Progenitor cell of endocrine pancreas (in vitro differentiated cells): ENCODE data around the gene MYOCD. TPM values are rescaled to one million over a fixed set of nuclear protein-coding genes. Genes with fewer than 3 reads are reported as not detected.

Experiments used
- DNase-seq: peaks from one replicate; pipeline ENCODE4 v3.0.0; 2021; ENCODE audit warnings: low spot score; ENCODE audit not compliant: unreplicated experiment
- H3K27ac Mint-ChIP-seq: 2 replicates; pipeline ENCODE4 v1.8.0; 2021; ENCODE audit warnings: mild to moderate bottlenecking, moderate library complexity, mixed read lengths
- H3K27me3 Mint-ChIP-seq: 2 replicates; pipeline ENCODE4 v1.8.0; 2021; ENCODE audit warnings: mixed read lengths
- H3K36me3 Mint-ChIP-seq: 2 replicates; pipeline ENCODE4 v1.8.0; 2022; ENCODE audit warnings: mixed read lengths; ENCODE audit not compliant: insufficient read depth
- H3K4me1 Mint-ChIP-seq: 2 replicates; pipeline ENCODE4 v1.8.0; 2021; ENCODE audit warnings: low read depth, mixed read lengths
- H3K4me3 Mint-ChIP-seq: 2 replicates; pipeline ENCODE4 v1.8.0; 2021; ENCODE audit warnings: low read depth, mild to moderate bottlenecking, moderate library complexity, mixed read lengths
- H3K9me3 Mint-ChIP-seq: 2 replicates; pipeline ENCODE4 v1.8.0; 2021; ENCODE audit warnings: low read depth, mixed read lengths
- total RNA-seq: library from RNA; stranded (reverse); gene quantifications from 2 replicates; pipeline ENCODE4 v1.2.1, GENCODE V29; 2021
- TF ChIP-seq, protein P1 (sequence below): fragments of 200-600 bp; sonication (generic); IDR thresholded peaks from one replicate; pipeline ENCODE4 v1.5.0; 2021; ENCODE audit warnings: antibody characterized with exemption, mild to moderate bottlenecking; ENCODE audit not compliant: unreplicated experiment

The MYOCD gene
- total RNA-seq, 1 donor from 2014 or later: 19.2 TPM

DNA sequence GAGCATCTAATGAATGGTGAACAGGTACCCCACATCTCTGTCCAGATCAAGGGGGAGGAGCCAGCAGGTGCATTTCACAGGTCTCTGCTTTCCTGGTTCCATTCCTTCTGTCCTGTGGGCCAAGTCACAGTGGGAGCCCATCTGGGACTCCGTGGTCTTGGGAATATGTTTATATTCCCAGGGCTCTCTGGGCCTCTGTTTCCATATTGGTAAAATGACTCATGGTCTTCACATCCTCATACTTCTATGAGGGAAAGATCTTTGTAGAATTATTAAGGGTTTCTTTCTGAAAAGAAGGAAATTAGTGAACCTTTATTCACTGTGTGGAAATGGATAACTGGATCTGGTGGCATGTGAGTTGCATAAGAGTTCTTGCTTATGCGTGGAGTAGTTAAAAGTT lies 6.2 kb downstream of the MYOCD start:
- Mint-ChIP-seq H3K36me3 (no peaks in the 10 kb centered on the region), H3K27me3 (peaks cover 4% of the 10 kb centered on the region), H3K4me1 (peaks cover 16% of the 10 kb centered on the region), H3K4me3 (no peak overlapping the region), H3K27ac (no peak overlapping the region), H3K9me3 (no peaks in the 10 kb centered on the region)
- TF ChIP-seq, protein P1, sequence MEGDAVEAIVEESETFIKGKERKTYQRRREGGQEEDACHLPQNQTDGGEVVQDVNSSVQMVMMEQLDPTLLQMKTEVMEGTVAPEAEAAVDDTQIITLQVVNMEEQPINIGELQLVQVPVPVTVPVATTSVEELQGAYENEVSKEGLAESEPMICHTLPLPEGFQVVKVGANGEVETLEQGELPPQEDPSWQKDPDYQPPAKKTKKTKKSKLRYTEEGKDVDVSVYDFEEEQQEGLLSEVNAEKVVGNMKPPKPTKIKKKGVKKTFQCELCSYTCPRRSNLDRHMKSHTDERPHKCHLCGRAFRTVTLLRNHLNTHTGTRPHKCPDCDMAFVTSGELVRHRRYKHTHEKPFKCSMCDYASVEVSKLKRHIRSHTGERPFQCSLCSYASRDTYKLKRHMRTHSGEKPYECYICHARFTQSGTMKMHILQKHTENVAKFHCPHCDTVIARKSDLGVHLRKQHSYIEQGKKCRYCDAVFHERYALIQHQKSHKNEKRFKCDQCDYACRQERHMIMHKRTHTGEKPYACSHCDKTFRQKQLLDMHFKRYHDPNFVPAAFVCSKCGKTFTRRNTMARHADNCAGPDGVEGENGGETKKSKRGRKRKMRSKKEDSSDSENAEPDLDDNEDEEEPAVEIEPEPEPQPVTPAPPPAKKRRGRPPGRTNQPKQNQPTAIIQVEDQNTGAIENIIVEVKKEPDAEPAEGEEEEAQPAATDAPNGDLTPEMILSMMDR: no peak
- DNase-seq: no peak

DNA sequence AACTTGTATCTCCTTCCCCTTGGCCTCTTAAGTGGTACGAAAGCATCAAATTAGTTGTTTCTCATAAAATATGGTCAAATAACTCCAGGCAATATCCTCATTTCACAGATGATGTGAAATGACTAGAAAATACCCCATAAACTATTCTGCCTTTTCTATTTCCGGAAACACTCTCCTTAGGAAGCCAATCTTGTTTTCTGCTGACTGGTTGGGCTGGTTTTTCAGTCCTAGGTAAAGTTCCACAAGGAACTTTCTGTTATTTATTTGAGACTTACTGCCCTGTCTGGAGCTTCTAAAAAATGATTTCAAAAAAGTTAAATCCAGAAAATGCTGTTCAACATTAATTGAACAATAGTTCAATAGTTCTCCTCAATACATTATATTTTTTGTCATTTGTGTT lies 7.3 kb downstream of the MYOCD start:
- DNase-seq: no peak
- peaks cover 13% of the 10 kb centered on the region for H3K4me1 Mint-ChIP-seq
- no peaks in the 10 kb centered on the region for H3K9me3 Mint-ChIP-seq
- no peak overlapping the region for H3K4me3 Mint-ChIP-seq
- TF ChIP-seq, protein P1: no peak
- H3K27ac Mint-ChIP-seq: no peak overlapping the region
- no peaks in the 10 kb centered on the region for H3K27me3 Mint-ChIP-seq
- H3K36me3 Mint-ChIP-seq: no peaks in the 10 kb centered on the region

DNA sequence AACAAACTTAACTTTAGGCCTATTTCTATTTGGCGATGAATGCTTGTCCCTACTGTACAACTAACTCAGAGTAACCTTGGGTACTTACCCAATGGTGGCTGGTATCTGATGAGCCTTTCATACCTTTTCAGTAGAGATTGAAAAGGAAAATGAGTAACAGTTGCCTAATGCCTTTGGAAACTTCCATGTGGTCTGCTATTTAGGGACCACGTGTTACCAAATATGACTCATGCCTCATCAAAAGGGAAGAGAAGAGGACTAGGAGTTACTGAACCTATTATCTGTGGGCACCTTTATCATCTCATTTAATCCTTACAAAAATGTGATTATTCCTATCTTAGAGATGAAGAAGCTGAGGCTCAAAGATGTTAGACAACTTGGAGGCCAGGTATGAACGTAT lies 8.1 kb downstream of the MYOCD start:
- no peak for DNase-seq
- H3K36me3 Mint-ChIP-seq: no peaks in the 10 kb centered on the region
- H3K27ac Mint-ChIP-seq: no peak overlapping the region
- no peaks in the 10 kb centered on the region for H3K9me3 Mint-ChIP-seq
- no peak overlapping the region for H3K4me3 Mint-ChIP-seq
- TF ChIP-seq, protein P1: no peak
- H3K4me1 Mint-ChIP-seq: peaks cover 11% of the 10 kb centered on the region
- H3K27me3 Mint-ChIP-seq: no peaks in the 10 kb centered on the region

DNA sequence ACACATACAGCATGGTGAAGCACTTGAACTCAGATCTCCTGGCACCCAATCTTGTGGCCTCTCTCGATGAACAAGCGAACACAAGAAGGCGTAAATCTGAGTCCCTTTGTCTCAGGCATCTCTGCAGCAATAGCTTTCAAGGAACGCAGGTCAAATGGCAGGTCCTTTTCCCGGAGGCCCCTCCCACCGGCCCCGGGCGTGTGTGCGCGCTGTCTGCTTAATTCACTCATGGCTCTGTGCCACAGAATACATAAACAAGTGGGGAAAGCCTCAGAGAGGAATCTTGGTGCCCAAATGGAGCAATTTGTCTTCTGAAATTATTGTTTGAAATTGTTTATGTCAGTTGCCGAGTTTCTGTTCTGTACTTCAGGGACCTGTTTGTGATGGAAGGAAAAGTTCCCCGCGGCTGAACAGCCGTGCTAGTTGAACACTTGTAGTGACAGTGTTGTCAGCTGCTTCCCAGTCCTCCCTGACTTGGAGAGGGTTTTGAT lies 14.8 kb downstream of the MYOCD start:
- Mint-ChIP-seq H3K4me3 (no peak overlapping the region), H3K4me1 (peaks cover 8% of the 10 kb centered on the region), H3K27me3 (peaks cover 11% of the 10 kb centered on the region), H3K27ac (no peak overlapping the region), H3K36me3 (no peaks in the 10 kb centered on the region), H3K9me3 (no peaks in the 10 kb centered on the region)
- TF ChIP-seq, protein P1: no peak
- no peak for DNase-seq

DNA sequence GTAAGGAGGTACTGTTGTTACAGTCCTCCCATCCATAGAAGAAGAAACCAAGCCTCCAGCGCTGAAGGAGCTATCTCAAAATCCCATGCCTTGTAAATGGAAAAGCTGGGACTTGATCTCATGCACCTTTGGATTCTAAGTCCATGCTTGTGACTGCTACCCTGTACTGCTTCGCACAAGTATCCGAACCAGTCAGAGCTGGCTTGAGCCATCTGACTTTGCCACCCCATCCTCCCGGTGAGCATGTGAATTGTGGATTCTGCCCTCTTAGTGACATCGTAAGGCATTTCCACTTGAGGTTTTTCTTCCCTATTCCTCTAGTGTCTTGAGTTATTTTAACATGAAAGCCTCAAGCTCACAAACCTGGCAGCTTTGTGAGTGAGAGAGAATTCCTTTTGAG lies 15.3 kb downstream of the MYOCD start:
- no peaks in the 10 kb centered on the region for H3K36me3 Mint-ChIP-seq
- peaks cover 11% of the 10 kb centered on the region for H3K27me3 Mint-ChIP-seq
- H3K27ac Mint-ChIP-seq: no peak overlapping the region
- H3K4me1 Mint-ChIP-seq: peaks cover 8% of the 10 kb centered on the region
- TF ChIP-seq, protein P1: no peak
- no peaks in the 10 kb centered on the region for H3K9me3 Mint-ChIP-seq
- DNase-seq: no peak
- no peak overlapping the region for H3K4me3 Mint-ChIP-seq
